ENCODE data around the gene FKBP6. TPM values are rescaled to one million over a fixed set of nuclear protein-coding genes. Genes with fewer than 3 reads are reported as not detected.

The FKBP6 gene
- total and polyA plus RNA-seq, 2 of the 13 experiments (the other 11 are each of a cell fraction or from before 2014, with no cell fraction given) = 0.07 to 0.20 TPM

DNA sequence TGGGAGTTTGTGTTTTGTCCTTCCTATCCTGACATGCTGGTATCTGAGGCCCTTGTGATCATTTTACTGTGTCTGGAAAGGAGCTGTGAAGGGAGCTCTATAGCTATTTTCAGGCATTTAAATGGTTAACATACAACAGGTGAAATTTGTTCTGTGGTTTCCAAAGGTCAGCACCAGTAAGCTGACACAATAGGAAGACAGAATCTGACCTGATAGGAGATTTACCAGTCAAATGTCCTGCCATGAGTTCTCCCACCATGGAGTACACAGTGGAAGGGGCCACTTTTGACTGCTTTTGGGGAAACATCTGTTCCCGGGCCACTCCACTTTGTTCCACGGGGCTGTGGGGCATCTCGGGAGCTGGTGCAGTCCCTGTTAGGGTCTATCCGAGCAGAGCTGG, 17.6 kb downstream of the FKBP6 start (continued):
- TF ChIP-seq, protein P1, sequence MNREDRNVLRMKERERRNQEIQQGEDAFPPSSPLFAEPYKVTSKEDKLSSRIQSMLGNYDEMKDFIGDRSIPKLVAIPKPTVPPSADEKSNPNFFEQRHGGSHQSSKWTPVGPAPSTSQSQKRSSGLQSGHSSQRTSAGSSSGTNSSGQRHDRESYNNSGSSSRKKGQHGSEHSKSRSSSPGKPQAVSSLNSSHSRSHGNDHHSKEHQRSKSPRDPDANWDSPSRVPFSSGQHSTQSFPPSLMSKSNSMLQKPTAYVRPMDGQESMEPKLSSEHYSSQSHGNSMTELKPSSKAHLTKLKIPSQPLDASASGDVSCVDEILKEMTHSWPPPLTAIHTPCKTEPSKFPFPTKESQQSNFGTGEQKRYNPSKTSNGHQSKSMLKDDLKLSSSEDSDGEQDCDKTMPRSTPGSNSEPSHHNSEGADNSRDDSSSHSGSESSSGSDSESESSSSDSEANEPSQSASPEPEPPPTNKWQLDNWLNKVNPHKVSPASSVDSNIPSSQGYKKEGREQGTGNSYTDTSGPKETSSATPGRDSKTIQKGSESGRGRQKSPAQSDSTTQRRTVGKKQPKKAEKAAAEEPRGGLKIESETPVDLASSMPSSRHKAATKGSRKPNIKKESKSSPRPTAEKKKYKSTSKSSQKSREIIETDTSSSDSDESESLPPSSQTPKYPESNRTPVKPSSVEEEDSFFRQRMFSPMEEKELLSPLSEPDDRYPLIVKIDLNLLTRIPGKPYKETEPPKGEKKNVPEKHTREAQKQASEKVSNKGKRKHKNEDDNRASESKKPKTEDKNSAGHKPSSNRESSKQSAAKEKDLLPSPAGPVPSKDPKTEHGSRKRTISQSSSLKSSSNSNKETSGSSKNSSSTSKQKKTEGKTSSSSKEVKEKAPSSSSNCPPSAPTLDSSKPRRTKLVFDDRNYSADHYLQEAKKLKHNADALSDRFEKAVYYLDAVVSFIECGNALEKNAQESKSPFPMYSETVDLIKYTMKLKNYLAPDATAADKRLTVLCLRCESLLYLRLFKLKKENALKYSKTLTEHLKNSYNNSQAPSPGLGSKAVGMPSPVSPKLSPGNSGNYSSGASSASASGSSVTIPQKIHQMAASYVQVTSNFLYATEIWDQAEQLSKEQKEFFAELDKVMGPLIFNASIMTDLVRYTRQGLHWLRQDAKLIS (CRISPR knock-in tag; IDR thresholded peaks at IDR 0.05) = no peak
- no peak for TF ChIP-seq ZNF7 (CRISPR knock-in tag; IDR thresholded peaks at IDR 0.05)
- TF ChIP-seq SIX1 (CRISPR knock-in tag; IDR thresholded peaks at IDR 0.05; ENCODE audit: borderline replicate concordance) = peak; percentile 51; the same call in 1 of the 2 replicates
- TF ChIP-seq, protein P2, sequence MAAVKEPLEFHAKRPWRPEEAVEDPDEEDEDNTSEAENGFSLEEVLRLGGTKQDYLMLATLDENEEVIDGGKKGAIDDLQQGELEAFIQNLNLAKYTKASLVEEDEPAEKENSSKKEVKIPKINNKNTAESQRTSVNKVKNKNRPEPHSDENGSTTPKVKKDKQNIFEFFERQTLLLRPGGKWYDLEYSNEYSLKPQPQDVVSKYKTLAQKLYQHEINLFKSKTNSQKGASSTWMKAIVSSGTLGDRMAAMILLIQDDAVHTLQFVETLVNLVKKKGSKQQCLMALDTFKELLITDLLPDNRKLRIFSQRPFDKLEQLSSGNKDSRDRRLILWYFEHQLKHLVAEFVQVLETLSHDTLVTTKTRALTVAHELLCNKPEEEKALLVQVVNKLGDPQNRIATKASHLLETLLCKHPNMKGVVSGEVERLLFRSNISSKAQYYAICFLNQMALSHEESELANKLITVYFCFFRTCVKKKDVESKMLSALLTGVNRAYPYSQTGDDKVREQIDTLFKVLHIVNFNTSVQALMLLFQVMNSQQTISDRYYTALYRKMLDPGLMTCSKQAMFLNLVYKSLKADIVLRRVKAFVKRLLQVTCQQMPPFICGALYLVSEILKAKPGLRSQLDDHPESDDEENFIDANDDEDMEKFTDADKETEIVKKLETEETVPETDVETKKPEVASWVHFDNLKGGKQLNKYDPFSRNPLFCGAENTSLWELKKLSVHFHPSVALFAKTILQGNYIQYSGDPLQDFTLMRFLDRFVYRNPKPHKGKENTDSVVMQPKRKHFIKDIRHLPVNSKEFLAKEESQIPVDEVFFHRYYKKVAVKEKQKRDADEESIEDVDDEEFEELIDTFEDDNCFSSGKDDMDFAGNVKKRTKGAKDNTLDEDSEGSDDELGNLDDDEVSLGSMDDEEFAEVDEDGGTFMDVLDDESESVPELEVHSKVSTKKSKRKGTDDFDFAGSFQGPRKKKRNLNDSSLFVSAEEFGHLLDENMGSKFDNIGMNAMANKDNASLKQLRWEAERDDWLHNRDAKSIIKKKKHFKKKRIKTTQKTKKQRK (IDR thresholded peaks at IDR 0.05; ENCODE audit: low read length) = no peak
- TF ChIP-seq, protein P3, sequence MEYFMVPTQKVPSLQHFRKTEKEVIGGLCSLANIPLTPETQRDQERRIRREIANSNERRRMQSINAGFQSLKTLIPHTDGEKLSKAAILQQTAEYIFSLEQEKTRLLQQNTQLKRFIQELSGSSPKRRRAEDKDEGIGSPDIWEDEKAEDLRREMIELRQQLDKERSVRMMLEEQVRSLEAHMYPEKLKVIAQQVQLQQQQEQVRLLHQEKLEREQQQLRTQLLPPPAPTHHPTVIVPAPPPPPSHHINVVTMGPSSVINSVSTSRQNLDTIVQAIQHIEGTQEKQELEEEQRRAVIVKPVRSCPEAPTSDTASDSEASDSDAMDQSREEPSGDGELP (IDR thresholded peaks at IDR 0.05; ENCODE audit: borderline replicate concordance, low read depth) = peak; percentile 59; the same call in 1 of the 2 replicates
- TF ChIP-seq ERF (CRISPR knock-in tag; IDR thresholded peaks at IDR 0.05) = no peak
- TF ChIP-seq PHF21A (CRISPR knock-in tag; IDR thresholded peaks at IDR 0.05) = peak; percentile 33; the same call in 1 of the 2 replicates
- TF ChIP-seq ZBTB25 (CRISPR knock-in tag; IDR thresholded peaks at IDR 0.05) = no peak
- TF ChIP-seq ZNF737 (CRISPR knock-in tag; IDR thresholded peaks at IDR 0.05; ENCODE audit: borderline replicate concordance) = no peak
- TF ChIP-seq, protein P4, sequence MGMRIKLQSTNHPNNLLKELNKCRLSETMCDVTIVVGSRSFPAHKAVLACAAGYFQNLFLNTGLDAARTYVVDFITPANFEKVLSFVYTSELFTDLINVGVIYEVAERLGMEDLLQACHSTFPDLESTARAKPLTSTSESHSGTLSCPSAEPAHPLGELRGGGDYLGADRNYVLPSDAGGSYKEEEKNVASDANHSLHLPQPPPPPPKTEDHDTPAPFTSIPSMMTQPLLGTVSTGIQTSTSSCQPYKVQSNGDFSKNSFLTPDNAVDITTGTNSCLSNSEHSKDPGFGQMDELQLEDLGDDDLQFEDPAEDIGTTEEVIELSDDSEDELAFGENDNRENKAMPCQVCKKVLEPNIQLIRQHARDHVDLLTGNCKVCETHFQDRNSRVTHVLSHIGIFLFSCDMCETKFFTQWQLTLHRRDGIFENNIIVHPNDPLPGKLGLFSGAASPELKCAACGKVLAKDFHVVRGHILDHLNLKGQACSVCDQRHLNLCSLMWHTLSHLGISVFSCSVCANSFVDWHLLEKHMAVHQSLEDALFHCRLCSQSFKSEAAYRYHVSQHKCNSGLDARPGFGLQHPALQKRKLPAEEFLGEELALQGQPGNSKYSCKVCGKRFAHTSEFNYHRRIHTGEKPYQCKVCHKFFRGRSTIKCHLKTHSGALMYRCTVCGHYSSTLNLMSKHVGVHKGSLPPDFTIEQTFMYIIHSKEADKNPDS (CRISPR knock-in tag; IDR thresholded peaks at IDR 0.05) = no peak
- TF ChIP-seq HDAC1 (CRISPR knock-in tag; IDR thresholded peaks at IDR 0.05) = 0 out of 2 replicates have a peak, but pooled peaks have one; percentile 41
- no peak for TF ChIP-seq PAX8 (CRISPR knock-in tag; IDR thresholded peaks at IDR 0.05; ENCODE audit: borderline replicate concordance)
- TF ChIP-seq POLR2A (IDR thresholded peaks at IDR 0.05; ENCODE audit: insufficient read depth in 1 of 2, low read depth in 2 of 2, low read length in 2 of 2) = peak; percentile 45 to 48; a peak in 1 of 4 replicates
- TF ChIP-seq ZNF652 (CRISPR knock-in tag; IDR thresholded peaks at IDR 0.05; ENCODE audit: borderline replicate concordance, low read depth) = peak; percentile 98
- TF ChIP-seq TEF (CRISPR knock-in tag; IDR thresholded peaks at IDR 0.05) = no peak
- no peak for TF ChIP-seq SOX13 (IDR thresholded peaks at IDR 0.05)
- TF ChIP-seq SOX13 (CRISPR knock-in tag; conservative IDR thresholded peaks at IDR 0.05 in 1 of 2, IDR thresholded peaks at IDR 0.05 in 1 of 2) = peak in 1 of 2 experiments; percentile 72; a peak in 2 of 4 replicates
- TF ChIP-seq MAX (IDR thresholded peaks at IDR 0.05) = peak; percentile 7; the same call in 1 of the 2 replicates

Measured in HepG2 (cell line).